ENCODE measurements around the gene WNT4.

WNT4 gene

GRCh38 chr1:22089134-22089571, 53.7 kb downstream of the WNT4 start:
- H3K4me3 ChIP-seq (ENCODE audit: low read depth, low read length) = no peak overlapping the region

GRCh38 chr1:22088331-22088730, 54.6 kb downstream of the WNT4 start:
- no peak overlapping the region for H3K4me3 ChIP-seq (ENCODE audit: low read depth, low read length)

DNA sequence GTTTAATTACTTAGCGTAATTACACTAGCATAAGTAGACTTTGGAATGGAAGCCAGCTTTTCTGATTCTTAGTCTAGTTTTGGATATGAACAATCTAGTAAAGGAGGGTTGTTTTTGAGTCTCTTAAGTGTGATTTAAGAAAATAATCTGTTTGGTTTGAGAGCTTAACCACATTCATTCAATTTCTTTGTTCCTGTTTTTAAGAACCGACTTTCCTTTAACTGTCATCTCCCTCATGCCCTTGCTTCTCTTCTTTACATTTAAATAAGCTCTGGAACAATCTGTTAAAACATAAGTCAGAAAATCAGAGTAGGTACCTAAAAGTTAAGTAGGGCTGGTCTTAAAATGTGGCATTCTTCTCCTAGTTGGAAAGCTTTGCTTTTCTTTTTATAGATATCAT, 62.7 kb downstream of the WNT4 start:
- H3K4me3 ChIP-seq (ENCODE audit: low read depth, low read length) = no peak overlapping the region

GRCh38 chr1:22078133-22078532, 64.8 kb downstream of the WNT4 start:
- H3K4me3 ChIP-seq (ENCODE audit: low read depth, low read length) = no peak overlapping the region

GRCh38 chr1:22077728-22078127, 65.2 kb downstream of the WNT4 start:
- no peak overlapping the region for H3K4me3 ChIP-seq (ENCODE audit: low read depth, low read length)

DNA sequence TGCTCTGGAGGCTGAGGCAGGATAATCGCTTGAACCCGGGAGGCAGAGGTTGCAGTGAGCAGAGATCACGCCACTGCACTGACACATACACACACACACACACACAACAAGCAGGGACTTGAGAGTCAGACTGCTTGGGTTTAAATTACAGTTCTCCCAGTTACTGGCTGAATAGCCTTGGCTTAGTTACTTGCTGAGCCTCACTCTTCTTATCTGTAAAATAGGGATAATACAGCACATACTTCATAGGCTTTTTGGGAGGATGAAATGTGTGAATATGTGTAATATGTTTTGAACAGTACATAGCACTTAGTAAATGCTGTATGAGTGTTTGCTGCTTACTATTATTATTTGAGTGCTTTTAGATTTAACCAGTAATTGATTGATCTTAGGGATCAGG, 66.6 kb downstream of the WNT4 start:
- no peak overlapping the region for H3K4me3 ChIP-seq (ENCODE audit: low read depth, low read length)

GRCh38 chr1:22075718-22076117, 67.2 kb downstream of the WNT4 start:
- H3K4me3 ChIP-seq (ENCODE audit: low read depth, low read length) = no peak overlapping the region

DNA sequence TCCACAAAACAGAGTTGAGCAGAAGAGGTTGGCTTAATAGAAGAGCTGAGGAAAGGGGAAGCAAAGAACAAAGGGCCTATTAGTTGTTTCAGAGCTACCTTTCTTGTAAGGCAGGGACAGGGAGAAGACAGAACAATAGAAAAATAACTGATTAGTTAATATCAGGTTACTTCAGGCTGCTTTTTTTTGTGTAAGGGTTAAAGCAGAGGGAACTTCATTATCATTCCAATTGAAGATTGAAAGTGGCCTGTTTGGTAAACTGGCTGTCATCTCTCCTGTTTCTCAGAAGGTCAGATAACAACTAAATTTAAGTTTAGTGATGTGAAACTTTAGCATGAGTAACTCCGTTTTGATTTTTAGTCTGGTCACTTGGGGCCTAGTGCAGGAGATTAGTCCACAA, 68.1 kb downstream of the WNT4 start:
- no peak overlapping the region for H3K4me3 ChIP-seq (ENCODE audit: low read depth, low read length)

GRCh38 chr1:22071511-22071910, 71.4 kb downstream of the WNT4 start:
- H3K4me3 ChIP-seq (ENCODE audit: low read depth, low read length) = no peak overlapping the region
